Left lung (tissue), 10 donors: ENCODE results near the gene RTP3. TPM values are rescaled to one million over a fixed set of nuclear protein-coding genes. Genes with fewer than 3 reads are reported as not detected.
"Not testable (repeated sequence)": the region's sequence is repeated elsewhere in the genome, so short reads cannot be mapped to it uniquely, and the experiment has no call there.

ENCODE experiments used
- ATAC-seq: fragments of 200-7000 bp; cut with Tn5 transposase; one replicate; pipeline ENCODE4 v1.9.1; 2020; ENCODE audit warnings: moderate library complexity
- DNase-seq, 4 donors: peaks; one replicate each; pipeline ENCODE4 v3.0.0-alpha.2; 2013 to 2020
- H3K27ac ChIP-seq, 2 donors: fragments of 200-600 bp; sonication (generic) in 1 of 2; one replicate each; pipeline versions ENCODE4 v1.5.0 to v1.8.0; 2020 to 2021
- H3K27me3 ChIP-seq, 2 donors: fragments of 200-600 bp; sonication (generic) in 1 of 2; one replicate each; pipeline versions ENCODE4 v1.5.0 to v1.8.0; 2020 to 2021
- H3K36me3 ChIP-seq, 2 donors: fragments of 200-600 bp; sonication (generic) in 1 of 2; one replicate each; pipeline versions ENCODE4 v1.5.0 to v1.8.0; 2020 to 2021
- H3K4me1 ChIP-seq, 2 donors: fragments of 200-600 bp; one replicate each; pipeline ENCODE4 v1.8.0; 2021
- H3K4me3 ChIP-seq, 2 donors: fragments of 200-600 bp; sonication (generic) in 1 of 2; one replicate each; pipeline versions ENCODE4 v1.5.0 to v1.8.0; 2020 to 2021; ENCODE audit warnings: mild to moderate bottlenecking in 1 of 2
- H3K9me3 ChIP-seq, 2 donors: fragments of 200-600 bp; sonication (generic) in 1 of 2; one replicate each; pipeline versions ENCODE4 v1.5.0 to v1.8.0; 2020 to 2021
- intact Hi-C, 2 donors: fragments of 100-400 bp; cut with DNase I; formaldehyde crosslinking; loops; one replicate each; pipeline versions ENCODE4 v1.11.2 to v1.14.2; 2022
- polyA plus RNA-seq, 6 donors: library from polyadenylated mRNA; unstranded; fragments of 120-200 nt; gene quantifications; one replicate each; pipeline ENCODE4 v1.2.1, GENCODE V29; 2013; ENCODE audit not compliant: insufficient read length in 6 of 6
- total RNA-seq, 2 donors: library from RNA; stranded (reverse); fragmentation: NEBNext Ultra II Directional; extraction: Animal tissue kit (Norgen Biotek cat#: 25700); gene quantifications; one replicate each; pipeline ENCODE4 v1.2.1, GENCODE V29; 2021
- TF ChIP-seq, protein P1 (sequence below), 2 donors: fragments of 200-600 bp; sonication (generic) in 1 of 2; IDR thresholded peaks; one replicate each; pipeline versions ENCODE4 v1.5.0 to v1.8.0; 2021; ENCODE audit warnings: antibody characterized with exemption in 2 of 2
- donor health status: DM: no; HTN: yes; CAD: no.
- donor health status: DM: no; HTN: no; CAD: no.

Gene RTP3
- total and polyA plus RNA-seq, 8 donors = 0.13 TPM; not detected in 7

DNA sequence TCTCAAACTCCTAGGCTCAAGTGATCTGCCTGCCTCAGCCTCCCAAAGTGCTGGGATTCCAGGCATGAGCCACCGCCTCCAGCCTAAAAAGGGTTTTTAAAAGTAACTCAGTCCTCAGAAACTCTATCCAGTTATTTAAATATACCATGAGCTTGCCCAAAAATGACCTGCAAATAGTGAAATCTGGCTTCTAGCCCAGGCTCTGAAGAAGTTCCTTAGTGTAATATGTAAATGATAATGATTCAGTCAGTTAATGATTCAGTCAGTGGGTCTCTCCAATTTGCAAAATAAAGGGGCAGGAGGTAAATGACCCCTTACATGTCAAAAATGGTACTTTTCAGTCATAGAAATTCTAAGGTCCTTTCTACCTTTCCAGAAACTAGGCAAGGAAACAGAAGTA, 39.5 kb downstream of the RTP3 start:
- H3K4me3 ChIP-seq = no peak overlapping the region
- TF ChIP-seq, protein P1, sequence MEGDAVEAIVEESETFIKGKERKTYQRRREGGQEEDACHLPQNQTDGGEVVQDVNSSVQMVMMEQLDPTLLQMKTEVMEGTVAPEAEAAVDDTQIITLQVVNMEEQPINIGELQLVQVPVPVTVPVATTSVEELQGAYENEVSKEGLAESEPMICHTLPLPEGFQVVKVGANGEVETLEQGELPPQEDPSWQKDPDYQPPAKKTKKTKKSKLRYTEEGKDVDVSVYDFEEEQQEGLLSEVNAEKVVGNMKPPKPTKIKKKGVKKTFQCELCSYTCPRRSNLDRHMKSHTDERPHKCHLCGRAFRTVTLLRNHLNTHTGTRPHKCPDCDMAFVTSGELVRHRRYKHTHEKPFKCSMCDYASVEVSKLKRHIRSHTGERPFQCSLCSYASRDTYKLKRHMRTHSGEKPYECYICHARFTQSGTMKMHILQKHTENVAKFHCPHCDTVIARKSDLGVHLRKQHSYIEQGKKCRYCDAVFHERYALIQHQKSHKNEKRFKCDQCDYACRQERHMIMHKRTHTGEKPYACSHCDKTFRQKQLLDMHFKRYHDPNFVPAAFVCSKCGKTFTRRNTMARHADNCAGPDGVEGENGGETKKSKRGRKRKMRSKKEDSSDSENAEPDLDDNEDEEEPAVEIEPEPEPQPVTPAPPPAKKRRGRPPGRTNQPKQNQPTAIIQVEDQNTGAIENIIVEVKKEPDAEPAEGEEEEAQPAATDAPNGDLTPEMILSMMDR (IDR thresholded peaks at IDR 0.05) = no peak
- DNase-seq = no peak
- no peaks in the 10 kb centered on the region for H3K9me3 ChIP-seq
- no peaks in the 10 kb centered on the region for H3K27me3 ChIP-seq
- no peak for ATAC-seq
- no peaks in the 10 kb centered on the region for H3K36me3 ChIP-seq
- peaks cover 0 to 7% of the 10 kb centered on the region in 2 donors for H3K4me1 ChIP-seq
- H3K27ac ChIP-seq = no peak overlapping the region
- intact Hi-C loops = no loop called here

DNA sequence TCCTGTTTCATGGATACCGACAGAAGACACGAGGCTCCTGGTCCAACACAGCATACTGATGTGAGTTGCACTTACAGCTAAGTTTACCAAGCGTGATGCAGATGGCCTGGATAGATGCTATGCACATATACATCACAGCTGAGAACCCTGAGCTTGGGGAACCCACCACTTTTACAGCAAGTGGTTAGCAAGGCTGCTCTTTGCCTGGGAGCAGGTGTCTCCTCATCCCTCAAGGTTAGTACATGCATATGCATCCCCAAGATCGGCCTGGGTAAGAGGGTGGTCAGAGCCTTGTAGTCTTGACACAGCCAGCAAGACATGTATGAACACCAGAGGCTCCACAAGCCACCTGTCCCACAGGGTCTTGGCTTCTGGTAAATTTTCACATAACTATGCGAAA, 40.0 kb downstream of the RTP3 start:
- DNase-seq (no peak), ATAC-seq (no peak)
- Histone ChIP-seq H3K36me3 (no peaks in the 10 kb centered on the region), H3K27ac (no peak overlapping the region), H3K27me3 (no peaks in the 10 kb centered on the region), H3K4me3 (no peak overlapping the region), H3K9me3 (no peaks in the 10 kb centered on the region), H3K4me1 (peaks cover 0 to 7% of the 10 kb centered on the region in 2 donors)
- intact Hi-C loops = no loop called here
- TF ChIP-seq, protein P1 (IDR thresholded peaks at IDR 0.05) = no peak

DNA sequence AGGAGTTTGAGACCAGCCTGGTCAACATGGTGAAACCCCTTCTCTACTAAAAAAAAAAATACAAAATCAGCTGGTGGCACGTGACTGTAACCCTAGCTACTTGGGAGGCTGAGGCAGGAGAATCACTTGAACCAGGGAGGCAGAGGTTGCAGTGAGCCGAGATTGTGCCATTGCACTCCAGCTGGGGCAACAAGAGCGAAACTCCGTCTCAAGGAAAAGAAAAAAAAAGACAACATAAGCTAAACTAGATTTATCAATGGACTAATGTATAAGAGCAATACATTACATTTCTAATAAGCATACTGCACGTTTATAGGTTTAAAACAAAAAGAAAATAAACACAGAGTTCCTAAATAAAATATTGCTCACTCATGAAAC, 40.6 kb downstream of the RTP3 start:
- intact Hi-C loops, ATAC-seq, DNase-seq, H3K27me3 ChIP-seq, H3K9me3 ChIP-seq, H3K4me1 ChIP-seq, H3K36me3 ChIP-seq, H3K4me3 ChIP-seq, H3K27ac ChIP-seq: not testable (repeated sequence)

DNA sequence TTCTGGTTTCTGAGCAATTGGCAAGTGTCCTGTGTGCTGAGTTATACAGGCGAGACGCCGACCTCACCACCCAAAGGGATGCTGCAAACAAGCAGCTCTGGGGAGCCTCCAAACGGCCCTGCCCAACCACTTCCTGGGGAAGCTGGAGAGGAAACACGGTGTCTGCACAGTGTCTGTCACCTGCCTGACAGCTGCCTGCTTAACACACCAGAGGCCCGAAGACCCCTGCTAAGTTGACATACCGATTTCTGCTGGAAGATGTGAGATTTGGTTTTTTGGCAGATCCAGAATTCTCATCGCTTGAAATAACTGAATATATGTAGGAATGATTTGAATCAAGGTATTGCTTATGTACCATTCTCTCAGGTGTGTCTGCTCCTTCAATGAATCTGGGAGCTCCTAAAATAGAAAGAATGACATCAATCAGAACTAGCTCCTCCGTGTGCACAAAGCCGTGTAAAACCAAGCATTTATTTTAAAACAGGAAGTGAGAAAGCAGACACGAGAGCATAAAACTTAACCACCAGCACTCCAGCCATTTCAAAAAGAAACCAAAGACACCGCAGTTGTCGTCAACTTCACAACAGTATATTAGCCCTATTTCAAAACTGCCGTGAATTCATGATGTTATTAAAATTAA, 41.1 kb downstream of the RTP3 start:
- peak overlapping the region in 1 of 2 donors; percentile 7 for H3K27ac ChIP-seq

DNA sequence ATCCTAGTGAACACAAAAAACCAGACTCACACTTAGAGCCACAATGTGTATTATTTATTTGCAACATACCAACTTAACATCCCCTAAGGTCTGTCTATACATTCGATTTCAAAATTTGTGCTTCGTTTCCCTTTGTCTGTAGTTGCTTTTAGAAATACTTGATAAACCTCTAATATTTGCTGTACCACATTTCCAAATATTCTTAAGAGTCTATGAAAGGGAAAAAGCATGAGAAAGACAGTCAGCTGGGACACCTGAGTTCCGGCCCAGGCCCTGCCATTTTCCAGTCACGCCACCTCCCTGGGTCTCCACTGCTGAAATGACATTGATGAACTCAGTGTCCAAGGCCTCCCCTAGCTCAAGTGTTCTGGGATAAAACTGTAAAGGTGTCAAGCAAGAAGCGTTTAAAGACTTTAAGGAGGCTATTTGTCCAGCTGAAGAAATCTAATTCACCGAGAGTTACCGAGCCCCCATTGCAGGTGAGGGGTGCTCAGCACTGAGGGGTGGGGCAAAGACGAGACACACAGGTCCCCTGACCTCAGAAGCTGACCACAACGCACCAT, 41.7 kb downstream of the RTP3 start:
- TF ChIP-seq, protein P1 (IDR thresholded peaks at IDR 0.05) = no peak
- H3K36me3 ChIP-seq = no peaks in the 10 kb centered on the region
- H3K4me1 ChIP-seq = peaks cover 0 to 7% of the 10 kb centered on the region in 2 donors
- DNase-seq (no peak), ATAC-seq (no peak)
- no peak overlapping the region for H3K4me3 ChIP-seq
- no peaks in the 10 kb centered on the region for H3K27me3 ChIP-seq
- peak overlapping the region in 1 of 2 donors; percentile 7 for H3K27ac ChIP-seq
- intact Hi-C loops = no loop called here
- H3K9me3 ChIP-seq = no peaks in the 10 kb centered on the region

More for the DNA sequence above, 41.1 kb downstream of the RTP3 start:
- Histone ChIP-seq H3K36me3 (no peaks in the 10 kb centered on the region), H3K9me3 (no peaks in the 10 kb centered on the region), H3K4me3 (no peak overlapping the region), H3K4me1 (peaks cover 0 to 7% of the 10 kb centered on the region in 2 donors), H3K27me3 (no peaks in the 10 kb centered on the region)
- intact Hi-C loops = no loop called here
- TF ChIP-seq, protein P1 (IDR thresholded peaks at IDR 0.05) = no peak
- ATAC-seq = peak; percentile 86
- DNase-seq = peak in 3 of 4 donors; percentile 10 to 82 (median 76)
